Panc1 (cell line): Measurements from ENCODE around the gene NXPH3. TPM values are rescaled to one million over a fixed set of nuclear protein-coding genes. Genes with fewer than 3 reads are reported as not detected.

Experiments used
- ATAC-seq: fragments of 200-7000 bp; cut with Tn5 transposase; 2 replicates; pipeline ENCODE4 v1.9.1; 2020; ENCODE audit warnings: mild to moderate bottlenecking, moderate library complexity
- BruUV-seq: library from RNA; stranded (reverse); fragments of 400-500 nt; replicated peaks from 2 replicates; lab custom pipeline; 2021; lab: Mats Ljungman, UMichigan
- CTCF ChIA-PET: fragments of 300-600 bp; sonication (Branson Sonifier 250); formaldehyde crosslinking; loops from one replicate; lab custom pipeline; 2022; ENCODE audit warnings: antibody characterized with exemption; lab: Charles Lee
- POLR2A ChIA-PET: fragments of 300-600 bp; sonication (Branson Sonifier 250); formaldehyde crosslinking; loops from one replicate; lab custom pipeline; 2022; ENCODE audit warnings: antibody characterized with exemption; lab: Charles Lee
- DNase-seq: peaks from one replicate; pipeline ENCODE4 v3.0.0-alpha.2; 2010; ENCODE audit warnings: low read depth, low spot score
- H3K27ac ChIP-seq: 2 replicates; pipeline ENCODE4 v1.5.1; 2011; ENCODE audit warnings: mild to moderate bottlenecking, low read length, inconsistent platforms
- H3K27me3 ChIP-seq: fragments of 200-500 bp; sonication (Bioruptor generic); 2 replicates; pipeline ENCODE4 v1.6.0; 2014; ENCODE audit warnings: low read length, inconsistent platforms; ENCODE audit not compliant: control insufficient read depth, insufficient read depth
- H3K36me3 ChIP-seq: fragments of 200-500 bp; sonication (Bioruptor generic); 2 replicates; pipeline ENCODE4 v1.5.1; 2014; ENCODE audit warnings: inconsistent platforms, mild to moderate bottlenecking, low read length, moderate library complexity; ENCODE audit not compliant: control insufficient read depth, insufficient read depth
- H3K4me1 ChIP-seq: 2 replicates; pipeline ENCODE4 v1.5.1; 2011; ENCODE audit warnings: inconsistent platforms, mild to moderate bottlenecking, low read length, moderate library complexity; ENCODE audit not compliant: control insufficient read depth, insufficient read depth
- H3K4me3 ChIP-seq, 2 experiments: 2 replicates each; pipeline ENCODE4 v1.5.1; 2011 to 2012; ENCODE audit warnings: low read depth in 2 of 2, low read length in 2 of 2, mild to moderate bottlenecking in 2 of 2, inconsistent platforms in 1 of 2, moderate library complexity in 1 of 2
- H3K9me3 ChIP-seq: fragments of 200-500 bp; sonication (Bioruptor generic); 2 replicates; pipeline ENCODE4 v1.5.1; 2014; ENCODE audit warnings: low read depth, mild to moderate bottlenecking, inconsistent platforms, low read length, moderate library complexity; ENCODE audit not compliant: control insufficient read depth, insufficient read depth
- POLR2AphosphoS5 ChIP-seq: IDR thresholded peaks from 2 replicates; pipeline ENCODE4 v1.6.1; 2012; ENCODE audit warnings: mild to moderate bottlenecking, low read depth, low read length, moderate library complexity
- SIN3A ChIP-seq: IDR thresholded peaks from 2 replicates; pipeline ENCODE4 v1.6.1; 2012; ENCODE audit warnings: low read depth, mild to moderate bottlenecking, low read length, moderate library complexity, borderline replicate concordance; ENCODE audit not compliant: insufficient read depth
- TCF7L2 ChIP-seq: IDR thresholded peaks from 2 replicates; pipeline ENCODE4 v1.6.1; 2011; ENCODE audit warnings: mild to moderate bottlenecking, low read depth, low read length, inconsistent platforms
- in situ Hi-C: cut with HindIII; loops from 2 replicates; pipeline ENCODE4 v1.10.0; 2016; ENCODE audit warnings: low sequenced_read_pairs, low pct_unique_long_range_greater_than_20kb
- intact Hi-C: fragments of 100-400 bp; cut with micrococcal nuclease; formaldehyde crosslinking; loops from one replicate; pipeline ENCODE4 v1.10.0; 2022; ENCODE audit not compliant: unreplicated experiment
- total RNA-seq: library from RNA; stranded (reverse); gene quantifications from one replicate; pipeline ENCODE4 v1.2.1, GENCODE V29; 2021; ENCODE audit not compliant: unreplicated experiment
- TF ChIP-seq, protein P1 (sequence below): fragments of 450-650 bp; IDR thresholded peaks from 2 replicates; pipeline ENCODE4 v1.5.1; 2017; ENCODE audit warnings: mild to moderate bottlenecking
- TF ChIP-seq, protein P2 (sequence below), 2 experiments: IDR thresholded peaks; 2 replicates each; pipeline ENCODE4 v1.6.1; 2011 to 2012; ENCODE audit warnings: low read depth in 2 of 2, control low read depth in 1 of 2, low read length in 1 of 2, mild to moderate bottlenecking in 1 of 2, moderate library complexity in 1 of 2; ENCODE audit not compliant: insufficient read depth in 1 of 2

The NXPH3 gene
- total RNA-seq, 1 experiment from 2014 or later, result 0.57 TPM

DNA sequence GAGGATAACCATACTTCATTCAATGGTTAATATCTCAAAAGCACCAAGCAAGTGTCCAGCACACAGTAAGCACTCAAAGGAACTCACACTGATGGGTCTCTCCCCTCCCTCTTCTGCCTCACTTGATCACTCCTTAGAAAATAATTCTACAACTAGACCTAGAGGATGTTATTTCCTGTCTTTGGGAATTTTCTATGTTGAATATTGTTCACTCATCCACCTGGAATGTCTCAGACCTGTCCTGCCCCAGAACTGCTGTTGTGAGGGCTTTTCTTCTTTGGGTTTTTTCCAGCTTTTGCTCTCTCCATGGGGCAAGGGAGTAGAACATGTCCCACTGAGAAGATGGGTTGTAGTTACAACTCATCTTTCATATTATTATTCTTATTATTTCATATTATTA, 25.3 kb downstream of the NXPH3 start:
- H3K27me3 ChIP-seq, result no peaks in the 10 kb centered on the region
- intact Hi-C loops, result no loop called here
- no peaks in the 10 kb centered on the region for H3K4me1 ChIP-seq
- BruUV-seq, result no TSS peak
- no peak overlapping the region for H3K27ac ChIP-seq
- peaks cover 11% of the 10 kb centered on the region for H3K36me3 ChIP-seq
- ChIA-PET POLR2A (no interaction called here), CTCF (no interaction called here)
- ATAC-seq (no peak), DNase-seq (no peak)
- in situ Hi-C loops, result no loop called here
- no peaks in the 10 kb centered on the region for H3K9me3 ChIP-seq
- TF ChIP-seq SIN3A (no peak), TCF7L2 (no peak), POLR2AphosphoS5 (no peak)
- TF ChIP-seq, protein P1, sequence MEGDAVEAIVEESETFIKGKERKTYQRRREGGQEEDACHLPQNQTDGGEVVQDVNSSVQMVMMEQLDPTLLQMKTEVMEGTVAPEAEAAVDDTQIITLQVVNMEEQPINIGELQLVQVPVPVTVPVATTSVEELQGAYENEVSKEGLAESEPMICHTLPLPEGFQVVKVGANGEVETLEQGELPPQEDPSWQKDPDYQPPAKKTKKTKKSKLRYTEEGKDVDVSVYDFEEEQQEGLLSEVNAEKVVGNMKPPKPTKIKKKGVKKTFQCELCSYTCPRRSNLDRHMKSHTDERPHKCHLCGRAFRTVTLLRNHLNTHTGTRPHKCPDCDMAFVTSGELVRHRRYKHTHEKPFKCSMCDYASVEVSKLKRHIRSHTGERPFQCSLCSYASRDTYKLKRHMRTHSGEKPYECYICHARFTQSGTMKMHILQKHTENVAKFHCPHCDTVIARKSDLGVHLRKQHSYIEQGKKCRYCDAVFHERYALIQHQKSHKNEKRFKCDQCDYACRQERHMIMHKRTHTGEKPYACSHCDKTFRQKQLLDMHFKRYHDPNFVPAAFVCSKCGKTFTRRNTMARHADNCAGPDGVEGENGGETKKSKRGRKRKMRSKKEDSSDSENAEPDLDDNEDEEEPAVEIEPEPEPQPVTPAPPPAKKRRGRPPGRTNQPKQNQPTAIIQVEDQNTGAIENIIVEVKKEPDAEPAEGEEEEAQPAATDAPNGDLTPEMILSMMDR, result no peak
- TF ChIP-seq, protein P2, sequence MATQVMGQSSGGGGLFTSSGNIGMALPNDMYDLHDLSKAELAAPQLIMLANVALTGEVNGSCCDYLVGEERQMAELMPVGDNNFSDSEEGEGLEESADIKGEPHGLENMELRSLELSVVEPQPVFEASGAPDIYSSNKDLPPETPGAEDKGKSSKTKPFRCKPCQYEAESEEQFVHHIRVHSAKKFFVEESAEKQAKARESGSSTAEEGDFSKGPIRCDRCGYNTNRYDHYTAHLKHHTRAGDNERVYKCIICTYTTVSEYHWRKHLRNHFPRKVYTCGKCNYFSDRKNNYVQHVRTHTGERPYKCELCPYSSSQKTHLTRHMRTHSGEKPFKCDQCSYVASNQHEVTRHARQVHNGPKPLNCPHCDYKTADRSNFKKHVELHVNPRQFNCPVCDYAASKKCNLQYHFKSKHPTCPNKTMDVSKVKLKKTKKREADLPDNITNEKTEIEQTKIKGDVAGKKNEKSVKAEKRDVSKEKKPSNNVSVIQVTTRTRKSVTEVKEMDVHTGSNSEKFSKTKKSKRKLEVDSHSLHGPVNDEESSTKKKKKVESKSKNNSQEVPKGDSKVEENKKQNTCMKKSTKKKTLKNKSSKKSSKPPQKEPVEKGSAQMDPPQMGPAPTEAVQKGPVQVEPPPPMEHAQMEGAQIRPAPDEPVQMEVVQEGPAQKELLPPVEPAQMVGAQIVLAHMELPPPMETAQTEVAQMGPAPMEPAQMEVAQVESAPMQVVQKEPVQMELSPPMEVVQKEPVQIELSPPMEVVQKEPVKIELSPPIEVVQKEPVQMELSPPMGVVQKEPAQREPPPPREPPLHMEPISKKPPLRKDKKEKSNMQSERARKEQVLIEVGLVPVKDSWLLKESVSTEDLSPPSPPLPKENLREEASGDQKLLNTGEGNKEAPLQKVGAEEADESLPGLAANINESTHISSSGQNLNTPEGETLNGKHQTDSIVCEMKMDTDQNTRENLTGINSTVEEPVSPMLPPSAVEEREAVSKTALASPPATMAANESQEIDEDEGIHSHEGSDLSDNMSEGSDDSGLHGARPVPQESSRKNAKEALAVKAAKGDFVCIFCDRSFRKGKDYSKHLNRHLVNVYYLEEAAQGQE (IDR thresholded peaks at IDR 0.05; ENCODE audit: insufficient read depth in 1 of 2, low read depth in 2 of 2, low read length in 1 of 2), result no peak
- no peak overlapping the region for H3K4me3 ChIP-seq

DNA sequence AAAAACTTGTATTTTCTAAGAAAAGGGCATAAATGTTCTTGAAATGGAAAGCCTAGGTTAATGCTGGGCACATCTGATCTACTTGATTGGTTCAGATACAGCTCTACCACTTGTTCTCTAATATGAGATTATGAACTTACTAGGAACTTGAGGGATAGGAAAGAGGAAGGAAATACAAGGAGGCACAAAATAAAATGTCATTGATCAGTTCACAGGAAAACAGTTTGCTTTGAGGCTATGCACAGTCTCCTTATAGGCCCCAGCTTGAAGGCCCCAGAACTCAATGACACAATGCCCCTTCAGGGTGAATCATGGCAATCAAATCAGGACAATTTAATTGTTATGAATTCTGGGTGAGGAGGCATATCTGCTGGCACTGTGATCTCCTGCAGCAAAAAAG, 27.1 kb downstream of the NXPH3 start:
- H3K4me1 ChIP-seq, result no peaks in the 10 kb centered on the region
- no TSS peak for BruUV-seq
- ATAC-seq, result no peak
- CTCF ChIA-PET, result no interaction called here
- no peak overlapping the region for H3K27ac ChIP-seq
- in situ Hi-C loops, result no loop called here
- H3K9me3 ChIP-seq, result no peaks in the 10 kb centered on the region
- TF ChIP-seq, protein P2 (IDR thresholded peaks at IDR 0.05; ENCODE audit: insufficient read depth in 1 of 2, low read depth in 2 of 2, low read length in 1 of 2), result no peak
- no peak for TF ChIP-seq TCF7L2
- TF ChIP-seq SIN3A, result no peak
- TF ChIP-seq, protein P1, result no peak
- no peak for TF ChIP-seq POLR2AphosphoS5
- no peaks in the 10 kb centered on the region for H3K27me3 ChIP-seq
- peaks cover 15% of the 10 kb centered on the region for H3K36me3 ChIP-seq
- H3K4me3 ChIP-seq, result no peak overlapping the region
- POLR2A ChIA-PET, result no interaction called here
- DNase-seq, result no peak
- intact Hi-C loops, result no loop called here
